ENCODE results near the gene ADAMTSL3. TPM values are rescaled to one million over a fixed set of nuclear protein-coding genes. Genes with fewer than 3 reads are reported as not detected.

The ADAMTSL3 gene
- total RNA-seq, 4 donors from 2014 or later: 3.1 to 48.2 (median 24.6) TPM

DNA sequence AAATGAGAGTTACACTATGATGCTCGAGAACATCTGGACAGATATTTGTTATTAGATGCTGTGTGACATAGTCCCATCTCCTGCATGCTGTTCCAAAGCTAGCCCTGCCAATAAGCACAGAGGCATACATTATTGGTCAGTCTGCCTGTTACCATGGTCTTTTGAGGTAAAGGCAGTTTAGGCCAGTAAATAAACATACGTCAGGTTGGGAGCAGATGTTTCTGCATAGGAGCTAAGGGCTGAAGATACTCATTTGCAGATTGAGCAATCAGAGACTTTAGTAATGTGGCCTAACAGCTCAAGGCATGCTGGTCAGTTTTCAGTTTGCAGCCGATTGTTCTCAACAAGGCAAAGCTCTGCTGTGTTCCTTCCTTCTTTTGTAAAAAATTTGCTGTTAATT lies 192.9 kb downstream of the ADAMTSL3 start:
- no peak for TF ChIP-seq POLR2A (IDR thresholded peaks at IDR 0.05)
- TF ChIP-seq, protein P1, sequence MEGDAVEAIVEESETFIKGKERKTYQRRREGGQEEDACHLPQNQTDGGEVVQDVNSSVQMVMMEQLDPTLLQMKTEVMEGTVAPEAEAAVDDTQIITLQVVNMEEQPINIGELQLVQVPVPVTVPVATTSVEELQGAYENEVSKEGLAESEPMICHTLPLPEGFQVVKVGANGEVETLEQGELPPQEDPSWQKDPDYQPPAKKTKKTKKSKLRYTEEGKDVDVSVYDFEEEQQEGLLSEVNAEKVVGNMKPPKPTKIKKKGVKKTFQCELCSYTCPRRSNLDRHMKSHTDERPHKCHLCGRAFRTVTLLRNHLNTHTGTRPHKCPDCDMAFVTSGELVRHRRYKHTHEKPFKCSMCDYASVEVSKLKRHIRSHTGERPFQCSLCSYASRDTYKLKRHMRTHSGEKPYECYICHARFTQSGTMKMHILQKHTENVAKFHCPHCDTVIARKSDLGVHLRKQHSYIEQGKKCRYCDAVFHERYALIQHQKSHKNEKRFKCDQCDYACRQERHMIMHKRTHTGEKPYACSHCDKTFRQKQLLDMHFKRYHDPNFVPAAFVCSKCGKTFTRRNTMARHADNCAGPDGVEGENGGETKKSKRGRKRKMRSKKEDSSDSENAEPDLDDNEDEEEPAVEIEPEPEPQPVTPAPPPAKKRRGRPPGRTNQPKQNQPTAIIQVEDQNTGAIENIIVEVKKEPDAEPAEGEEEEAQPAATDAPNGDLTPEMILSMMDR (IDR thresholded peaks at IDR 0.05): no peak
- H3K36me3 ChIP-seq: no peaks in the 10 kb centered on the region
- H3K27ac ChIP-seq: peak overlapping the region in 1 of 2 donors; percentile 63
- H3K9me3 ChIP-seq: no peaks in the 10 kb centered on the region
- H3K4me3 ChIP-seq: no peak overlapping the region
- no peaks in the 10 kb centered on the region for H3K27me3 ChIP-seq
- intact Hi-C loops (cut with DNase I; ENCODE audit: low total_unique reads): no loop called here
- peaks cover 0 to 7% of the 10 kb centered on the region in 2 donors for H3K4me1 ChIP-seq
- peak in 1 of 2 donors; percentile 42 for DNase-seq

DNA sequence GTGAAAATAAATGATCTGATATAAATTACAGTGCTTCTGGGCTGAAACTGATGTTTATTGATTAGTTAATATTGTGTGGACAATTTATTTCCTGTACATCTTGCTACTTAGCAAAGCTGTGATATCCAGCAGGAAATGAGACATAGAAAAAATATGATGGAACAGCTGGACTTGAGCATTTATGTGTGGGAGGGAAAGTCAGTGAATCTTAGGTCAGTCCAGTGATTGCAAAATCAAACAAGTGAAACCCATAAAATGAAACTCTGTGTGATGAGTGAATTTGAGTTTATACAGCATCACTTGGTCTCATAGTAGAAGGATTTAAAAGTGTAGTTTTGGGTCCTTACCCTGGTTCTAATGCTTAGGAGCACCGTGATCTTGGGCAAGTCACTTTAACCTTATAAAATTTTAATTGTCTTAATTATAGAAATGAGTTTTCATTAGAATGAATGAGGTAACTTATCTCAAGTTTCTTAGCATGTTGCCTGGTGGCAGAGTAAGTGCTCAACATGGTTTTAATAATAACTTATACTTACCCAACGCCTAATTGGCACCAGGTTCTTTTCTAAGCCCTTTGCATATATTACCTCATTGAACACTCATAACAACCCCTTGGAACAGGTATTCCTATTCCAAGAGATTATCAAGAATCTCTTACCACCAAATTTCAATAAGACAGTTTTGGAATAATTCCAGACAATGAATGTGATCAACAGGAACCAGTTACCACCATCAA lies 194.6 kb downstream of the ADAMTSL3 start:
- H3K4me1 ChIP-seq: peaks cover 0 to 2% of the 10 kb centered on the region in 2 donors
- no peaks in the 10 kb centered on the region for H3K9me3 ChIP-seq
- no peak for DNase-seq
- H3K4me3 ChIP-seq: no peak overlapping the region
- intact Hi-C loops (cut with DNase I; ENCODE audit: low total_unique reads): no loop called here
- peak overlapping the region; percentile 31 to 50 for H3K27ac ChIP-seq
- H3K27me3 ChIP-seq: no peaks in the 10 kb centered on the region
- H3K36me3 ChIP-seq: no peaks in the 10 kb centered on the region
- TF ChIP-seq, protein P1 (IDR thresholded peaks at IDR 0.05): no peak
- TF ChIP-seq POLR2A (IDR thresholded peaks at IDR 0.05): no peak

DNA sequence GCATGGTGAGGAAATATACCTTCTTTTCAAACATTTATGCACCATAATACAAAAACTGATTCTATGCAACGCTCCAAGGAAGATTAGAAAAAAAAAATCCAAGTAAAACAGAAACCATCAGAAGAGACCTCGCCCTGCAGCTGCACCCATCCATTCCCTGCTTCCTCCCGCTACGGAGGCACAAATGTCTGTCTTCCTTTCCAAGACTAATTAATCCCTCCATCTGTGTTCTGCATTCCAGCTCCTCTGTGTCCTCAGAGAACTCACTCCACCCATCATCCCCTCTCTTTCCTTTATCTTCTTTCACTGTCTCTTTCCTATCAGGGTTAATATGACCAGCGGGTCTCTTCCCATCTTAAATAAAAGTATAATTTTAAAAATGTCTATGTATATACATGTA lies 196.1 kb downstream of the ADAMTSL3 start:
- no peaks in the 10 kb centered on the region for H3K9me3 ChIP-seq
- peaks cover 0 to 2% of the 10 kb centered on the region in 2 donors for H3K4me1 ChIP-seq
- no peaks in the 10 kb centered on the region for H3K36me3 ChIP-seq
- TF ChIP-seq, protein P1 (IDR thresholded peaks at IDR 0.05): no peak
- TF ChIP-seq POLR2A (IDR thresholded peaks at IDR 0.05): no peak
- peak overlapping the region; percentile 14 to 46 for H3K27ac ChIP-seq
- H3K4me3 ChIP-seq: no peak overlapping the region
- H3K27me3 ChIP-seq: no peaks in the 10 kb centered on the region
- intact Hi-C loops (cut with DNase I; ENCODE audit: low total_unique reads): no loop called here
- DNase-seq: no peak

DNA sequence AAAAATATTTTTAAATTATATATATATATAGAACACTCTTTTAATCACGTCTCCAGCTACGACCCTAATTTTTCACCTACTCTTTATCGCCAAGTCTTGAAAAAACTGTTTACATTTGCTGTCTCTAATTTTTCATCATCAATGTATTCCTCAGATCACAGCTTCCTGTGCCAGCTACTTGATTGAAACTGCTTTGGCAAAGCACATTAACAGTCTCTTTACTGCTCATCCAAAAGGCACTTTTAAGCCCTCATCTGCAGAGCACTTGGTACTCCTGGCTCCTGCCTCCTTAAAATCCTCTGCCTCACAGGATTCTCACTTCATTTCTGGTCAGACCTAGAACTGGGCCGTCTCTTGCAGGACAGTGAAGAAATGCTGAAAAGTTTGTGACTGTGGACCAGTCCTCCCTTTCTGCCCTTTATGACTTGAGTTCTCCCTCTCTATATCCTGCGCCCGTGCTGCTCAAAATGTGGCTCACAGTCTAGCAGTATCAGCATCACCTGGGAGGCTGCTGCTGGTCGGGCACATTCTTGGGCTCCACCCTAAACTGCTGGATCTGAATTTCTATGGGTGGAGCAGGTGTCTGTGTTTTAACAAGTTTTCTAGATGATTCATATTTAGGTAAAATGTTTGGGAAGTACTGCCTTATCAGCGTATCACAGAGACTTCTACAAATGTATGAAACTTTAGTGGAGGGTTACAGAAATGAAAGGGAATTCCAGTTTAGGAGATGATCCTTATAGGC lies 196.8 kb downstream of the ADAMTSL3 start:
- DNase-seq: no peak
- Histone ChIP-seq H3K36me3 (no peaks in the 10 kb centered on the region), H3K4me1 (peaks cover 6 to 8% of the 10 kb centered on the region in 2 donors), H3K27me3 (no peaks in the 10 kb centered on the region), H3K4me3 (no peak overlapping the region), H3K27ac (peak overlapping the region; percentile 31 to 57), H3K9me3 (no peaks in the 10 kb centered on the region)
- intact Hi-C loops (cut with DNase I; ENCODE audit: low total_unique reads): no loop called here
- TF ChIP-seq, protein P1 (IDR thresholded peaks at IDR 0.05): no peak
- TF ChIP-seq POLR2A (IDR thresholded peaks at IDR 0.05): no peak

DNA sequence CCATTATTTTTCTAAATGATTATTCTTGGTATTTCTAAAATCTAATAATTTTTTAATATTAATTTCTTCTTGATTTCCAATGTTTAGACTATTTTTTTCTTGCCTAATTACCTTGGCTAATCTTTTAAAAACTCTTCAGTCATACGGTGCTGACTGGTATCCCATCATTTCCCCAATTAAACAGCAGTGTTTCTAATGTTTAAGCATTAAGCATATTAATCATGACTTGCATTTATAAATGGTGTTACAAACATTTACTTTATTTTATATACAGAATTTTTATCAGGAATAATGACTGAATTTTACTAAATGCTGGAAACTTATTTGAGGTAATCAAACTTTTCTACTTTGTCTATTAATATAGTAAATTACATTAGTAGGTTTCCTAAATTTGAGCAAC lies 199.3 kb downstream of the ADAMTSL3 start:
- peaks cover 7 to 8% of the 10 kb centered on the region in 2 donors for H3K4me1 ChIP-seq
- H3K9me3 ChIP-seq: no peaks in the 10 kb centered on the region
- H3K27ac ChIP-seq: no peak overlapping the region
- no peaks in the 10 kb centered on the region for H3K36me3 ChIP-seq
- no peak for DNase-seq
- intact Hi-C loops (cut with DNase I; ENCODE audit: low total_unique reads): no loop called here
- no peaks in the 10 kb centered on the region for H3K27me3 ChIP-seq
- no peak for TF ChIP-seq POLR2A (IDR thresholded peaks at IDR 0.05)
- TF ChIP-seq, protein P1 (IDR thresholded peaks at IDR 0.05): no peak
- no peak overlapping the region for H3K4me3 ChIP-seq
